Astrocyte of the cerebellum (primary cell): ENCODE data around the gene ORAI3.

Experiments
- DNase-seq: peaks from one replicate; pipeline ENCODE4 v3.0.0-alpha.2; 2011; ENCODE audit warnings: low read depth
- H3K4me3 ChIP-seq: 2 replicates; pipeline ENCODE4 v1.5.1; 2011; ENCODE audit warnings: mild to moderate bottlenecking, low read depth, low read length, moderate library complexity
- CTCF ChIP-seq: IDR thresholded peaks from 2 replicates; pipeline ENCODE4 v1.5.1; 2012; ENCODE audit warnings: low read length, low read depth, moderate library complexity, mild to moderate bottlenecking; ENCODE audit errors: missing control alignments
- in situ Hi-C: cut with HindIII; loops from 2 replicates; pipeline ENCODE4 v1.10.0; 2017; ENCODE audit warnings: low sequenced_read_pairs

The ORAI3 gene

DNA sequence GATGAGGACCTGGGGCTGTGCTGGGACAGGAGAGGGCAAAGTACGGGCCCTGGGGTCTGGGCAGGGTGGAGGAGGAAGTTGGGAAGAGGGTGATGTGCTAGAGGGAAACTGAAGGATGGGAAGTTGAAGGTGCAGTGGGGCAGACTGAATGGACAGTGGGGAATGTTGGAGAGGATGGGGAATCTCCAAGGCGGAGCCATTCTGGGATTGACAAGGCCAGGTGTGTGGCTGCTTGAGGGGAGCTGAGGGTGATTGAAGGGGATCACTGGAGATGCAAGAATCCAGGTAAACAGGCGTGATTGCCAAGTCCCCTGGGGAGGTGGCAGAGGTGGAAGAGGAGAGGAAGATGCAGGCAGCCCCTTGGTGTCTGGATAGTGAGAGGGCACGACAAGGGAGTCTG lies 27.6 kb downstream of the ORAI3 start:
- no peak overlapping the region for H3K4me3 ChIP-seq
- no peak for TF ChIP-seq CTCF
- DNase-seq: no peak
- in situ Hi-C loops: no loop called here

GRCh38 chr16:30977502-30977901 lies 28.6 kb downstream of the ORAI3 start:
- in situ Hi-C loops: no loop called here
- no peak for DNase-seq

DNA sequence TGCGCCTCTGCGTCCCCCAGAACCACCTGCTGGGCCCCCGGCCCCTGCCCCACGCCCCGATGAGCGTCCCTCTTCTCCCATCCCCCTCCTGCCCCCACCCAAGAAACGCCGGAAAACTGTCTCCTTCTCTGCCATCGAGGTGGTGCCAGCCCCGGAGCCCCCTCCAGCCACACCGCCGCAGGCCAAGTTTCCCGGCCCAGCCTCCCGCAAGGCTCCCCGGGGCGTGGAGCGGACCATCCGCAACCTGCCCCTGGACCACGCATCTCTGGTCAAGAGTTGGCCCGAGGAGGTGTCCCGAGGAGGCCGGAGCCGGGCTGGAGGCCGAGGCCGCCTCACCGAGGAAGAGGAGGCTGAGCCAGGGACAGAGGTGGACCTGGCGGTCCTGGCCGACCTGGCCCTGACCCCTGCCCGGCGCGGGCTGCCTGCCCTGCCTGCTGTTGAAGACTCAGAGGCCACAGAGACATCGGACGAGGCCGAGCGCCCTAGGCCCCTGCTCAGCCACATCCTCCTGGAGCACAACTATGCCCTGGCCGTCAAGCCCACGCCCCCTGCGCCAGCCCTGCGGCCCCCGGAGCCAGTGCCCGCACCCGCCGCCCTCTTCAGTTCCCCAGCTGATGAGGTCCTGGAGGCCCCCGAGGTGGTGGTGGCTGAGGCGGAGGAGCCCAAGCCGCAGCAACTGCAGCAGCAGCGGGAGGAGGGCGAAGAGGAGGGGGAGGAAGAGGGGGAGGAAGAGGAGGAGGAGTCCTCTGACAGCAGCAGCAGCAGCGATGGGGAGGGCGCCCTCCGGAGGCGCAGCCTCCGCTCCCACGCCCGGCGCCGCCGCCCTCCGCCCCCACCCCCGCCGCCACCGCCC lies 30.5 kb downstream of the ORAI3 start:
- TF ChIP-seq CTCF: no peak
- in situ Hi-C loops: no loop called here
- no peak for DNase-seq
- no peak overlapping the region for H3K4me3 ChIP-seq

More at GRCh38 chr16:30977502-30977901, 28.6 kb downstream of the ORAI3 start:
- H3K4me3 ChIP-seq: no peak overlapping the region
- peak; percentile 41 for TF ChIP-seq CTCF

DNA sequence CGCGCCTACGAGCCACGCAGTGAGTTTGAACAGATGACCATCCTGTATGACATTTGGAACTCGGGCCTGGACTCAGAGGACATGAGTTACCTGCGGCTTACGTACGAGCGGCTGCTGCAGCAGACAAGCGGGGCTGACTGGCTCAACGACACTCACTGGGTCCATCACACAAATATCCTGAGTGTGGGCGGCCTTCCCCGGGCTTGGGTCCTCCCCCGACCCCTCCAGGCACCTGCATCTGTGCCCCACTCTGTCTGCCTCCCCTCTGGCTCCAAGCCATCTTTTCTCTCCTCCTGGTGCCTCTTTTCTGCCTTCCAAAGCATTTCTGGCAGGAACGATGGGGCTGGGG lies 31.1 kb downstream of the ORAI3 start:
- in situ Hi-C loops: no loop called here
- TF ChIP-seq CTCF: no peak
- no peak overlapping the region for H3K4me3 ChIP-seq
- no peak for DNase-seq

GRCh38 chr16:30980434-30980833 lies 31.6 kb downstream of the ORAI3 start:
- TF ChIP-seq CTCF: no peak
- in situ Hi-C loops: no loop called here
- no peak overlapping the region for H3K4me3 ChIP-seq
- no peak for DNase-seq

- DNase-seq: no peak
- in situ Hi-C loops: no loop called here
- no peak overlapping the region for H3K4me3 ChIP-seq
- no peak for TF ChIP-seq CTCF
Measured at GRCh38 chr16:30980959-30981358, 32.1 kb downstream of the ORAI3 start.
